Stimulated activated CD8-positive, alpha-beta memory T cell treated with anti-CD3 and anti-CD28 coated beads, Interleukin-4, amount 100 ng/mL, for 48 hours (primary cell): ENCODE results near the gene GRM1.

Experiments
- DNase-seq: peaks from one replicate; pipeline ENCODE4 v3.0.0-alpha.2; 2020

Gene GRM1

GRCh38 chr6:146402476-146402875 lies 373.6 kb downstream of the GRM1 start:
- no peak for DNase-seq

- DNase-seq = no peak
Measured at GRCh38 chr6:146408583-146408982, 379.7 kb downstream of the GRM1 start.

- DNase-seq = no peak
Measured at GRCh38 chr6:146410851-146411595, 382.2 kb downstream of the GRM1 start.

GRCh38 chr6:146419576-146419975 lies 390.7 kb downstream of the GRM1 start:
- DNase-seq = no peak

GRCh38 chr6:146420255-146420654 lies 391.4 kb downstream of the GRM1 start:
- no peak for DNase-seq

GRCh38 chr6:146422789-146423375 lies 394.0 kb downstream of the GRM1 start:
- DNase-seq = no peak

- DNase-seq = no peak
Measured at GRCh38 chr6:146423452-146423851, 394.6 kb downstream of the GRM1 start.

GRCh38 chr6:146426516-146426915 lies 397.7 kb downstream of the GRM1 start:
- no peak for DNase-seq

GRCh38 chr6:146429831-146430230 lies 401.0 kb downstream of the GRM1 start:
- DNase-seq = no peak

GRCh38 chr6:146433881-146434731 lies 405.2 kb downstream of the GRM1 start:
- no peak for DNase-seq

GRCh38 chr6:146434732-146435390 lies 406.0 kb downstream of the GRM1 start:
- DNase-seq = no peak

GRCh38 chr6:146441907-146442306 lies 413.0 kb downstream of the GRM1 start:
- DNase-seq = no peak

GRCh38 chr6:146444189-146444588 lies 415.3 kb downstream of the GRM1 start:
- no peak for DNase-seq

- DNase-seq = no peak
Measured at GRCh38 chr6:146445233-146445632, 416.4 kb downstream of the GRM1 start.

GRCh38 chr6:146456886-146457285 lies 428.0 kb downstream of the GRM1 start:
- no peak for DNase-seq

- DNase-seq = no peak
Measured at GRCh38 chr6:146460941-146461340, 432.1 kb downstream of the GRM1 start.

GRCh38 chr6:146470091-146470770 lies 441.4 kb downstream of the GRM1 start:
- no peak for DNase-seq

GRCh38 chr6:146472918-146473317 lies 444.1 kb downstream of the GRM1 start:
- DNase-seq = no peak

GRCh38 chr6:146481527-146481926 lies 452.7 kb downstream of the GRM1 start:
- DNase-seq = no peak

- DNase-seq = no peak
Measured at GRCh38 chr6:146484411-146484810, 455.5 kb downstream of the GRM1 start.
